NT2/D1 (cell line): ENCODE data around the gene LRP8.

Experiments
- YY1 ChIP-seq: IDR thresholded peaks from 2 replicates; pipeline ENCODE4 v1.6.1; 2011; ENCODE audit not compliant: insufficient read length, insufficient read depth
- ZNF274 ChIP-seq: IDR thresholded peaks from 2 replicates; pipeline ENCODE4 v1.6.1; 2011; ENCODE audit warnings: mild to moderate bottlenecking, low read depth, low read length

- TF ChIP-seq YY1 (no peak), ZNF274 (no peak)
These were observed 7.8 kb upstream of the LRP8 start for GRCh38 chr1:53335661-53336060.
